H1 (cell line): ENCODE data around the gene RRAS2. TPM values are rescaled to one million over a fixed set of nuclear protein-coding genes. Genes with fewer than 3 reads are reported as not detected.
"Not testable (repeated sequence)": the region's sequence is repeated elsewhere in the genome, so short reads cannot be mapped to it uniquely, and the experiment has no call there.

Source experiments
- CTCF ChIA-PET: fragments of 300-600 bp; sonication (Branson Sonifier 250); formaldehyde crosslinking; loops from one replicate; lab custom pipeline; 2021; ENCODE audit not compliant: partially characterized antibody; lab: Charles Lee
- POLR2A ChIA-PET: fragments of 300-600 bp; sonication (Branson Sonifier 250); formaldehyde crosslinking; loops from one replicate; lab custom pipeline; 2021; ENCODE audit warnings: inconsistent platforms; ENCODE audit not compliant: partially characterized antibody; lab: Charles Lee
- DNase-seq, 2 experiments: peaks; one replicate each; pipeline versions ENCODE4 v3.0.0 to v3.0.0-alpha.2; 2010 to 2022; ENCODE audit warnings: low spot score in 2 of 2, low read depth in 1 of 2, mixed read lengths in 1 of 2
- FAIRE-seq: peaks from 2 replicates; lab custom pipeline; 2011; peaks lifted over from hg19 to GRCh38; lab: Jason Lieb, UNC
- H2AFZ ChIP-seq: 2 replicates; pipeline ENCODE4 v1.8.1; 2012; ENCODE audit warnings: low read length, inconsistent platforms
- H2AK5ac ChIP-seq: 2 replicates; pipeline ENCODE4 v1.6.1; 2013; ENCODE audit warnings: low read depth, low read length
- H2BK120ac ChIP-seq: replicated peaks from 2 replicates; pipeline ENCODE3; 2013; ENCODE audit warnings: low read depth, low read length, inconsistent platforms
- H2BK12ac ChIP-seq: 2 replicates; pipeline ENCODE4 v1.6.1; 2013; ENCODE audit warnings: low read depth, low read length
- H2BK15ac ChIP-seq: 2 replicates; pipeline ENCODE4 v1.6.1; 2013; ENCODE audit warnings: low read length
- H2BK20ac ChIP-seq: 2 replicates; pipeline ENCODE4 v1.6.1; 2013; ENCODE audit warnings: low read length
- H2BK5ac ChIP-seq: 2 replicates; pipeline ENCODE4 v1.6.1; 2013; ENCODE audit warnings: low read depth, low read length
- H3K14ac ChIP-seq: 2 replicates; pipeline ENCODE4 v1.6.1; 2013; ENCODE audit warnings: inconsistent platforms; ENCODE audit not compliant: insufficient read length
- H3K18ac ChIP-seq: 2 replicates; pipeline ENCODE4 v1.6.1; 2013; ENCODE audit warnings: low read length; ENCODE audit errors: extremely low read depth
- H3K23ac ChIP-seq: 2 replicates; pipeline ENCODE4 v1.6.1; 2013; ENCODE audit warnings: inconsistent platforms; ENCODE audit not compliant: insufficient read length
- H3K23me2 ChIP-seq: 2 replicates; pipeline ENCODE4 v1.6.1; 2013; ENCODE audit warnings: low read depth, low read length
- H3K27ac ChIP-seq: 2 replicates; pipeline ENCODE4 v1.6.1; 2011; ENCODE audit warnings: low read depth, low read length, inconsistent platforms
- H3K27me3 ChIP-seq, 4 experiments: replicated peaks in 1 of 4; 1 replicate in 1 of 4; 2 replicates in 3 of 4; pipeline versions ENCODE4 v1.6.1 to v1.8.1; 2011 to 2013; ENCODE audit warnings: low read length in 3 of 4, mild to moderate bottlenecking in 3 of 4, inconsistent platforms in 2 of 4, mixed read lengths in 2 of 4, moderate library complexity in 1 of 4; ENCODE audit not compliant: control insufficient read depth in 3 of 4, insufficient read depth in 3 of 4; ENCODE audit errors: extremely low read depth in 1 of 4
- H3K36me3 ChIP-seq, 4 experiments: 2 replicates each; pipeline versions ENCODE4 v1.6.1 to v1.8.1; 2011 to 2013; ENCODE audit warnings: mild to moderate bottlenecking in 4 of 4, low read length in 3 of 4, moderate library complexity in 2 of 4, control low read depth in 1 of 4, inconsistent platforms in 1 of 4; ENCODE audit not compliant: insufficient read depth in 4 of 4, control insufficient read depth in 2 of 4
- H3K4ac ChIP-seq: replicated peaks from 2 replicates; pipeline ENCODE3; 2013; ENCODE audit warnings: low read length, low read depth, mixed read lengths, inconsistent platforms; ENCODE audit not compliant: insufficient read length
- H3K4me1 ChIP-seq, 4 experiments: replicated peaks in 1 of 4; 1 replicate in 1 of 4; 2 replicates in 3 of 4; pipeline versions ENCODE4 v1.6.1 to v1.8.1; 2011 to 2013; ENCODE audit warnings: low read length in 3 of 4, inconsistent platforms in 2 of 4, mixed read lengths in 1 of 4; ENCODE audit not compliant: insufficient read depth in 4 of 4, control insufficient read depth in 3 of 4
- H3K4me2 ChIP-seq, 2 experiments: 2 replicates each; pipeline versions ENCODE4 v1.6.1 to v1.8.1; 2011 to 2013; ENCODE audit warnings: low read depth in 2 of 2, low read length in 2 of 2, control low read depth in 1 of 2, inconsistent platforms in 1 of 2, mild to moderate bottlenecking in 1 of 2; ENCODE audit not compliant: insufficient read depth in 1 of 2
- H3K4me3 ChIP-seq, 4 experiments: fragments of 200-600, 300-600 bp in 1 of 4; sonication (generic), shearing (Covaris generic), sonication (Bioruptor Twin) in 1 of 4; 2 replicates each; pipeline versions ENCODE4 v1.5.1 to v1.8.1; 2011 to 2016; ENCODE audit warnings: low read length in 4 of 4, low read depth in 3 of 4, control low read depth in 2 of 4, inconsistent platforms in 2 of 4, mild to moderate bottlenecking in 2 of 4, mixed read lengths in 1 of 4, moderate library complexity in 1 of 4; ENCODE audit not compliant: insufficient read depth in 2 of 4; ENCODE audit errors: extremely low read depth in 1 of 4
- H3K56ac ChIP-seq: replicated peaks from 2 replicates; pipeline ENCODE3; 2013; ENCODE audit warnings: low read depth, mild to moderate bottlenecking, mixed read lengths, low read length, inconsistent platforms; ENCODE audit not compliant: insufficient read length
- H3K79me1 ChIP-seq: 2 replicates; pipeline ENCODE4 v1.6.1; 2013; ENCODE audit warnings: low read depth, low read length, control low read depth
- H3K79me2 ChIP-seq, 2 experiments: 2 replicates each; pipeline versions ENCODE4 v1.6.1 to v1.8.1; 2012 to 2013; ENCODE audit warnings: low read length in 2 of 2, mild to moderate bottlenecking in 2 of 2, inconsistent platforms in 1 of 2; ENCODE audit not compliant: insufficient read depth in 2 of 2, control insufficient read depth in 1 of 2
- H3K9ac ChIP-seq, 4 experiments: replicated peaks in 1 of 4; 1 replicate in 1 of 4; 2 replicates in 3 of 4; pipeline versions ENCODE4 v1.6.1 to v1.8.1; 2011 to 2013; ENCODE audit warnings: low read depth in 3 of 4, low read length in 3 of 4, control low read depth in 2 of 4, mild to moderate bottlenecking in 2 of 4, moderate library complexity in 2 of 4, inconsistent platforms in 1 of 4; ENCODE audit errors: extremely low read depth in 1 of 4
- H3K9me3 ChIP-seq, 2 experiments: 2 replicates each; pipeline versions ENCODE4 v1.6.1 to v1.8.1; 2012 to 2013; ENCODE audit warnings: mild to moderate bottlenecking in 2 of 2, moderate library complexity in 2 of 2, control low read depth in 1 of 2, inconsistent platforms in 1 of 2, low read depth in 1 of 2, low read length in 1 of 2, mixed read lengths in 1 of 2; ENCODE audit not compliant: insufficient read depth in 2 of 2
- H4K20me1 ChIP-seq, 2 experiments: replicated peaks in 1 of 2; 2 replicates each; pipeline versions ENCODE3 to v1.8.1; 2011 to 2013; ENCODE audit warnings: inconsistent platforms in 2 of 2, low read length in 2 of 2, mild to moderate bottlenecking in 1 of 2; ENCODE audit not compliant: insufficient read depth in 2 of 2, control insufficient read depth in 1 of 2
- H4K5ac ChIP-seq: 2 replicates; pipeline ENCODE4 v1.6.1; 2013; ENCODE audit warnings: low read length, low read depth, mixed read lengths, inconsistent platforms; ENCODE audit not compliant: insufficient read length
- H4K8ac ChIP-seq: 2 replicates; pipeline ENCODE4 v1.8.0; 2013; ENCODE audit warnings: mild to moderate bottlenecking, moderate library complexity, low read length, inconsistent platforms; ENCODE audit not compliant: insufficient read depth; ENCODE audit errors: extremely low read depth
- H4K91ac ChIP-seq: replicated peaks from 2 replicates; pipeline ENCODE3; 2013; ENCODE audit warnings: low read length, mixed read lengths, inconsistent platforms; ENCODE audit not compliant: insufficient read length
- WGBS, 2 experiments: shearing (Covaris generic) in 1 of 2; methylation state at CpG; one replicate each; pipeline versions ENCODE4 v1.1.6 to v1.1.7; 2013 to 2015; ENCODE audit warnings: low lambda C conversion rate in 2 of 2, mixed read lengths in 2 of 2, inconsistent platforms in 1 of 2, low coverage in 1 of 2, missing lambda C conversion rate in 1 of 2; ENCODE audit not compliant: insufficient replicate concordance in 2 of 2, insufficient coverage in 1 of 2, insufficient read length in 1 of 2; ENCODE audit errors: extremely low coverage in 1 of 2, missing lambda C conversion rate in 1 of 2; 5-methylcytosine and 5-hydroxymethylcytosine counted together
- polyA plus RNA-seq, 7 experiments: library from polyadenylated mRNA; depleted of rRNA in 3 of 7; stranded (reverse) in 5 of 7; unstranded in 2 of 7; fragments of >200 nt in 5 of 7; fragments of 200-250 nt in 2 of 7; gene quantifications; 1 replicate in 5 of 7; 2 replicates in 1 of 7; 4 replicates in 1 of 7; pipeline versions ENCODE4 v1.2.1 to v1.2.3, GENCODE V29; 2011 to 2013; ENCODE audit warnings: missing spikeins in 2 of 7, mixed read lengths in 2 of 7
- total RNA-seq: library from RNA; stranded (reverse); fragmentation: NEBNext Ultra II Directional; extraction: Animal tissue kit (Norgen Biotek cat#: 25700); gene quantifications from 2 replicates; pipeline ENCODE4 v1.2.1, GENCODE V29; 2021

The RRAS2 gene
- total and polyA plus RNA-seq, 2 of the 8 experiments (the other 6 are each of a cell fraction or from before 2014, with no cell fraction given) = 72.3 to 234 TPM

- not testable (repeated sequence) for H3K56ac ChIP-seq, H4K91ac ChIP-seq, FAIRE-seq, H2AFZ ChIP-seq, H2BK12ac ChIP-seq, H3K23ac ChIP-seq, H2BK15ac ChIP-seq, H2BK20ac ChIP-seq, H3K4me2 ChIP-seq, H3K79me2 ChIP-seq, H4K5ac ChIP-seq, H3K4me1 ChIP-seq, H3K23me2 ChIP-seq, DNase-seq, H3K4ac ChIP-seq, H3K27me3 ChIP-seq, H4K20me1 ChIP-seq, H3K4me3 ChIP-seq, H3K36me3 ChIP-seq, H3K9ac ChIP-seq, H3K18ac ChIP-seq, H3K14ac ChIP-seq, H3K79me1 ChIP-seq, H3K9me3 ChIP-seq, H2AK5ac ChIP-seq, H2BK5ac ChIP-seq, H3K27ac ChIP-seq, H2BK120ac ChIP-seq, H4K8ac ChIP-seq
- 97% methylated on average over 7 of the region's 12 CpGs; no CpG with 5 or more reads in 1 of the 2 experiments for WGBS, 2 experiments
- ChIA-PET CTCF (interaction anchor here (0.7 to 5.7 kb wide), 15 partner anchors 16 to 1042 kb away, joined by 3 to 66 read pairs (median 5); partner anchors contain the start of gene SPON1), POLR2A (interaction anchor here (0.8 to 1.4 kb wide), 3 partner anchors 8 to 49 kb away, joined by 3 to 7 read pairs (median 4); no protein-coding TSS in a partner anchor)
Measured at GRCh38 chr11:14252501-14252900, 106.5 kb downstream of the RRAS2 start.
